GM21529 (cell line): ENCODE results near the gene TRIAP1.

Experiments
- ATAC-seq: cut with Tn5 transposase; IDR thresholded peaks from one replicate; pipeline ENCODE4 v1.9.1; 2021; ENCODE audit not compliant: unreplicated experiment

Gene TRIAP1

GRCh38 chr12:120432772-120433525 is 13.2 kb downstream of the TRIAP1 start:
- no peak for ATAC-seq

- no peak for ATAC-seq
Measured at GRCh38 chr12:120429368-120429767, 16.8 kb downstream of the TRIAP1 start.

DNA sequence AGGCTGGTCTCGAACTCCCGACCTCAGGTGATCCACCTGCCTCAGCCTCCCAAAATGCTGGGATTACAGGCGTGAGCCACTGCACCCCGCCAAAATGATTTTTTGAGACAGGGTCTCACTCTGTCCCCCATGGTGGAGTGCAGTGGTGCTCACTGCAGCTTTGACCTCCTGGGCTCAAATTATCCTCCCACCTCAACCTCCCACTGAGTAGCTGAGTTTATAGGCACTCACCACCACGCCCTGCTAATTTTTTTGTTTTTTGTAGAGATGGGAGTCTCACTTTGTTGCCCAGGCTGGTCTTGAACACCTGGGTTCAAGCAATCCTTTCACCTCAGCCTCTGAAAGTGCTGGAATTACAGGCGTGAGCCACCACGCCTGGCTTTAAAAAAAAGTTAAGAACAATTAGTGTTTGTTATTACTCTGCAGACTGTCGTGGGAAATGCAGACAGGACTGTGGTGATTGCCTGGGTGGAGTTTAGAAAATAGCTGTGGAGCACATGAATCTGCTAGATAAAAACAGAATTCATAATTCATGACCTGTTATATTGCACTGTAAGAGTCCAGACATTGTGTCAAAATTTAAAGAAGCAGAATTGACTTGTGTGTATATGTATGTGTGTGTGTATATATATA is 17.5 kb downstream of the TRIAP1 start:
- no peak for ATAC-seq

- ATAC-seq = no peak
Measured at GRCh38 chr12:120425797-120426196, 20.4 kb downstream of the TRIAP1 start.

DNA sequence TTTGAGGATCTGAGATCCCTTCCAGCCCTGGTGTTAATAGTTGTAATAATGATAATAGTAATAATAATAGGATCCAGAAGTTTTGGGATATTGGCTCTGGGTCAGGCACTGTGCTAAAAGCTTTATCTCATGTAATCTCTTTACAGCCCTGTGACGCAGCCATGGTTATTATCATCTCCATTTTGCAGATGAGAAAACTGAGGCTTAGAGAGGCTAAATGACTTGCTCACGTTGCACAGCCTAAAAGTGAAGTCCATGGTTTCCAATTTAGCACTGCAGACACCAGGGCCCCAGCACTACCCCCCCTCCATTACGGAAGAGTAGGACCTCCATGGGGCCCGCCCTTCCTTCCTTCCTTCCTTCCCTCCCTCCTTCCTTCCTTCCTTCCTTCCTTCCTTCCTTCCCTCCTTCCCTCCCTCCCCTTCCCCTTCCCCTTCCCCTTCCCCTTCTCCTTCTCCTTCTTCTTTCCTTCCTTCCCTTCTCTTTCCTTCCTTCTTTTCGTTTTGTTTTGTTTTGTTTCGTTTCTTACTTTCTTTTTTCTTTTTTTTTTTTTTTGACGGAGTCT is 23.2 kb downstream of the TRIAP1 start:
- ATAC-seq = no peak

DNA sequence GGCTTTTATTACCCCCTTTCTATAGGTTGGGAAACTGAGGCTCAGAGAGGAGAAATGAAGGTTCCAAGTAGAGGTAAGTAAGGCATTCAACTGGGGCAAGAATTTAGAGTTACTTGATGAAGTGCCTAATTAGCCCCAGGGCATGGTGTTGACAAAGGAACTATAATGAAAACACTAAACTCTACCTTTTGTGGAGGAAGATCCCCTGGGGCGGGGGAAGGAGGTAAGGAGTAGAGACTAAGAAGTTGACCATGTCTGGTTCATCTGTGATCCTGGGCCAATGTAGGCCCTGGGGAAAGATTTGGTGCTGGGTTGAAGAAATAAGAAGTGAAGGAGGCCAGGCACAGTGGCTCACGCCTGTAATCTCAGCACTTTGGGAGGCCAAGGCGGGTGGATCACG is 24.5 kb downstream of the TRIAP1 start:
- no peak for ATAC-seq

DNA sequence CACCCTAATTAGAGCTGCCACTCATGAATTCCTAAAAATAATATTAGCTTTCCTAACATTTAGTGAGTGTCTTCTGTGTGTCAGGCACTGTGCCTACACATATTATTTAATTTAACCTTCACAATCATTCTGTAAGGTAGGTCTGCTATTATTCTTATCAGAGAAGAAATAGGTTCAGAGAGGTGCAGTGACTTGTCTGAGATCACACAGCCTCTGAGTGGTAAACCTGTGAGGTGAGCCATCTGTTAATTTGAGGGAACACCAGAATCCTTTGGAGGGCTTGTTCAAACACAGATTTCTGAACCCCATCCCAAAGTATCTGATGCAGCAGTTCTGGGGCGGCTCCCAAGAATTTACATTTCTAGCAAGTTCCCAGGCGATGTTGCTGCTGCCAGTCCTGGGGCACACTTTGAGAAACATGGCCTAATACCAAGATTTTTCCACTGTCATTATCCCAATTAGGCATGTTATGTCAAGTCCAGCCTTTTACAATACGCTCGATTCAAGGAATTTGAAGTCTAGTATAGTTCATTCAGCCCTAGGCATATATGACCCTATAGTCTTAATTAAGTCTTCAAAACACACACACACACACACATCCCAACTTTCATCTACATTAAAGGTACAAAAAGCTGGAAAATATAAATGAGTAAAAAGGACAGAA is 28.1 kb downstream of the TRIAP1 start:
- ATAC-seq = no peak

DNA sequence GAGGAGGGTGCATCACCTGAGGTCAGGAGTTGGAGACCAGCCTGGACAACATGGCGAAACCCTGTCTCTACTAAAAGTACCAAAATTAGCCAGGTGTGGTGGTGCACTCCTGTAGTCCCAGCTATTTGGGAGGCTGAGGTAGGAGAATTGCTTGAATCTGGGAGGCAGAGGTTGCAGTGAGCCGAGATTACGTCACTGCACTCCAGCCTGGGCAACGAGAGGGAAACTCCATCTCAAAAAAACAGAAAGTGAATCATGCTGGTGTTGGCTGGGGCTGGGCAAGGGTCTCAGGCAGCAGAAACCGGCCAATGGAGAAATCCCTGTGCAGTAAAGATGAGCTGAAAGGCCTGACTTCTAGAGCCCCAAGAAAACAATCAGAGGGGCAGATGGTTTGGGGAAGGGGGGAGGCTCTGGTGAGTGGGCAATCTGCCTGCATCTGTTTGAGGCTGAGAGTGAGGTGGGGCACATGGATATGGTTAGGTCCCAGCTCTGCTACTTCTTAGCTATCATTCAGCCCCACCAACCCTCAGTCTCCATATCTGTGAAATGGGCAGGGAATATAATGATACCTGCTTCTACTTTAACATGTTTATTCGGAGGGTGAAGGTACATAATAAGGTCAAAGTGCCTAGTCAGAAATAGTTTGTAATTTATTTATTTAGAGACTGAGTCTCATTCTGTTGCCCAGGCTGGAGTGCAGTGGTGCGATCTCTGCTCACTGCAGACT is 29.5 kb downstream of the TRIAP1 start:
- no peak for ATAC-seq

- no peak for ATAC-seq
Measured at GRCh38 chr12:120413901-120414695, 32.1 kb downstream of the TRIAP1 start.

- ATAC-seq = no peak
Measured at GRCh38 chr12:120412421-120412820, 33.8 kb downstream of the TRIAP1 start.

DNA sequence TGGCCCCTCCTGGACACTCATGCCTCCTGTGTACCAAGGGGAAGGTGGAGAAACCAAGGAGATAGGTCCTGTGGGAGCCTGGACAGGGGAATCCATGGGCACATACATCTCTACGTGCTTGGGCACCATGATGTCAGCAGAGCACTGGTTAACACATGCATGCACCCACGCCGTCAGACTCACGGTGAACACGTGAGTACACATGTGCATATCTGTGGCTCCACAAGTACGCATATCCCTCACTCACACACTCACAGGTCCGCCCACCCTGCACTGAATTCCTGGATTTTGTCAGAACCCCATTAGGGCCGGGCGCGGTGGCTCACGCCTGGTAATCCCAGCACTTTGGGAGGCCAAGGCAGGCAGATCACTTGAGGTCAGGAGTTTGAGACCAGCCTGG is 37.4 kb downstream of the TRIAP1 start:
- ATAC-seq = no peak

GRCh38 chr12:120406553-120406952 is 39.6 kb downstream of the TRIAP1 start:
- no peak for ATAC-seq

DNA sequence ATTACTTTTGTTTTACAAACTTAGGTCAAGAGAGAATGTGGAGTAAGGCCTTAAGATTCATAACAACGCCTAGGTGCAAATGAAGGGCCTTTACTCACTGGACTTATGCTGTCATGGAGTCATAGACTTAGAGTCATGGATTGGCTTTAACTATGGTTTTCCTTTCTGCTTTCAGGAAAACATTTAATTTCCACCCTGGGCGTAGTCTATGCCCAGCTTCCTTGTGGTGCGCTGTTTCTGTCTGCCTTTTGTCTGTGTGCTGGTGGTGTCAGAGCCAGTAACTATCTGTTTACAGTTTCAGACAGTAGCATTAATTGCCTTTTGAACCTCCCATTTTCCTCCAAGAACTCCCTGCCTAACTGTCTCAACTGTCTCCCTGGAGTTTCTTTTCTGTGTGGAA is 40.1 kb downstream of the TRIAP1 start:
- ATAC-seq = no peak

DNA sequence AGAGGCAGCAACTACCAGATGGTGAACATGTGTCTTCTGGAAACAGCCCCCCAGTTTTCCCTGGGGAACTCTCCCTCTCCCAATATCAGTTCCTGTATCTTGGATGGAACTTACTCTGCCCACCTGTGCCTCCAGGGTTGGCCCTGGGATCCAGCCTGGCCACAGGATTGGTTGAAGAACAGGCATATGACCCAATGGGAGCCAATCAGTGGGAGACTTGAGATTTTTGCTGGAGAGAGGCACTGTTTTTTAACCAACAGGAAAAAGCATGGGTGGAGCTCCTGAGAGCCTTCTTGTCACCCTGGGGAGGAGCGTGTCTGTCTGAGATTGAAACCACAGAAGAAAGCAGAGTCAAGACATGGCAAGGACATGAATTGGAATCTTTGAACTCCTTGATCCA is 41.9 kb downstream of the TRIAP1 start:
- no peak for ATAC-seq

DNA sequence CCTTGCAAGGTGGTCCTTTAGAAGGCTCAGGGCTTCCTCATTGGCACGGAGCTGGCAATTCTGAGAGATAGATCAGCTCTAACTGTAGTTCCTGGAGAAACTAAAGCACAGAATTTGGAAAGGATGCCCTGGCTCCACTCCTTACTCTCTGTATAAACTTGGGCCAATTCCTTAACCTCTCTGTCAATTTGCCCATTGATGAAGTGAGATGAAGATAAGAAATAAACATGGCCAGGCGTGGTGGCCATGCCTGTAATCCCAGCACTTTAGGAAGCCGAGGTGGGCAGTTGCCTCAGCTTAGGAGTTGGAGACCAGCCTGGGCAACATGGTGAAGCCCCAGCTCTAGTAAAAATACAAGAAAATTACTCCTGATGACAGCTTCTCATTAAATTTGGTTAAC is 42.3 kb downstream of the TRIAP1 start:
- no peak for ATAC-seq

DNA sequence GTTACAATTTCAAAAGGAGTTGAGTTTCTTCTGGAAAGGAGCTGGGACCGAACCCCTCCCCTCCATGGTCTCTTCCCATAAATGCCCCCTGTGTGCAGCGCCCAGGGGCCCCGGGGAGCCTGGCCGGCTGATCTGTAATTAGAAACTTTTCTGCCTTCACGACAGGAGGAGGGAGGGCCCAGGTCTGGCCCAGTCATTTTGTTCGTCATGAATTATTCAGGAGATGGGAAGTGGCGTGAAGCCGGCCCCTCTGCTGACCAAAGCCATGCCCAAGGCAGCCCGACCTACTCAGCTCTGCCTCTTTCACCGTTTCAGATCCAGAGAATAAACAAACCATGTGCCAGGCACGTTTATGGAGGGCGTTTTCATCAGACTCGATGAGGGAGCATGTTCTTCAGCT is 44.0 kb downstream of the TRIAP1 start:
- no peak for ATAC-seq

DNA sequence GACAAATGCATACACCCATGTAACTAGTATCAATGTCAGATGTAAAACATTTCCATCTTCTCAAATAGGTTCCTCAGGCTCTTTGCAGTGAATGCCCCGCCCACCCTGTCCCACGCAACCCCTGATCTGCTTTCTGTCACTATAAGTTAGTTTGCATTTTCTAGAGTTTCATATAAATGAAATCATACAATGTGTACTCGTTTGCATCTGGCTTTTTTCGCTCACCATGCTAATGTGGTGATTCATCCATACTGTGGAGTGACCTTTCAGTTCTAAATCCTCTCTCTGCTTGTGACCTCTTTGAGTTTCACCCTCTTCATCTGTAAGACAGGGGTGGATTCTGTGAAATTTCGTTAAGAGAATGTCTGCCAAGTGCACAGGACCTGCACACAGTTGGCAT is 46.7 kb downstream of the TRIAP1 start:
- ATAC-seq = no peak

DNA sequence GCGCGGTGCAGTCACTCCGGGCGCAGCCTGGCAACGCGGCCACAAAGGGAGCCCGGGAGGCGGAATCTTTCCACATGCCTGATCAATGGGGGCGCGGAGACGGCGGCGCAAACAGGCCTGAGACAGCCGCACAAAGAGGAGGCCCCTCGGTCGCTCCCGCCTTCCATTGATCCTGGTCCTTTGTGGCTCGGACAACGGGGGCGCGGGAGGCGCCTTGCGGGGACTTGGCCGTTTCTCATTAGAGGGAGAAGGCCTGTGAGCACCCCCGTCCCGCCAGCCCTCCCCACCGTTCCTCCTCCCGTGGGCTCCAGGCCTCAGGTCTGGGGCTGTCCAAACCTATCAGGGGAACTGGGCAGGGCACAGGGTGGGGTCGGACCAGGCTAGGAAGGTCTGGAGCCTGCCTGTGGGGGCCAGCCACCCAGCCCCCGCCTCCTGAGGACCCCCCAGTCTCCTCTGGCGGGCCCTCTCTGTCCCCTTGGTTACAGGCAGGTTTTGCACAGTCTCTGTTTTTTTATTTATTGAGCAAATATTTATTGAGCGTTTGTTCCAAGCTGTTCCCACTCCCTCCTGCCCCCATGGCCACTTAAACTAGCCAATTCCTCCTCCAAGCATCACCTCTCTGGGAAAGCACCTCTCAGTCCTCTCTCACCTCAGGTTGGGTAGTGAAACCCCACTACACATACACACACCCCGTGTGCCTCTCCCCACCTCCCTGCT is 48.2 kb downstream of the TRIAP1 start:
- no peak for ATAC-seq

GRCh38 chr12:120394483-120395367 is 51.5 kb downstream of the TRIAP1 start:
- ATAC-seq = no peak
